GM23338 (cell line): ENCODE measurements around the gene KDM7A. TPM values are rescaled to one million over a fixed set of nuclear protein-coding genes. Genes with fewer than 3 reads are reported as not detected.
A peak's percentile ranks its signal among the peaks of the same experiment; 100 is the strongest.

Source experiments
- ATAC-seq: fragments of 200-7000 bp; cut with Tn5 transposase; 3 replicates; pipeline ENCODE4 v1.9.1; 2020
- DNase-seq: peaks from one replicate; pipeline ENCODE4 v3.0.0-alpha.2; 2015; ENCODE audit warnings: low spot score
- H2AFZ ChIP-seq: fragments of 200-600 bp; sonication (generic); 2 replicates; pipeline ENCODE4 v1.8.0; 2016; ENCODE audit warnings: antibody characterized with exemption, mild to moderate bottlenecking, moderate library complexity
- H3F3A ChIP-seq: fragments of 200-600 bp; sonication (generic); replicated peaks from 2 replicates; pipeline ENCODE4 v1.8.0; 2017; ENCODE audit warnings: antibody characterized with exemption, mixed run types, low read depth
- H3K27ac ChIP-seq: fragments of 200-600 bp; sonication (generic); 2 replicates; pipeline ENCODE4 v1.6.1; 2016; ENCODE audit warnings: low read depth
- H3K27me3 ChIP-seq: fragments of 200-600 bp; sonication (generic); 2 replicates; pipeline ENCODE4 v1.8.0; 2016; ENCODE audit warnings: mild to moderate bottlenecking, mixed run types, moderate library complexity; ENCODE audit not compliant: insufficient read depth
- H3K36me3 ChIP-seq: fragments of 200-600 bp; sonication (generic); 2 replicates; pipeline ENCODE4 v1.8.0; 2016; ENCODE audit warnings: mild to moderate bottlenecking; ENCODE audit not compliant: insufficient read depth
- H3K4me1 ChIP-seq: fragments of 200-600 bp; sonication (generic); 2 replicates; pipeline ENCODE4 v1.8.0; 2016; ENCODE audit warnings: mild to moderate bottlenecking, moderate library complexity; ENCODE audit not compliant: insufficient read depth
- H3K4me2 ChIP-seq: fragments of 200-600 bp; sonication (generic); 2 replicates; pipeline ENCODE4 v1.7.1; 2017; ENCODE audit warnings: mixed run types
- H3K4me3 ChIP-seq: fragments of 200-600 bp; sonication (generic); 2 replicates; pipeline ENCODE4 v1.6.1; 2016; ENCODE audit warnings: mixed run types
- H3K79me2 ChIP-seq: fragments of 200-600 bp; sonication (generic); replicated peaks from 2 replicates; pipeline ENCODE4 v1.8.0; 2017; ENCODE audit warnings: mild to moderate bottlenecking; ENCODE audit not compliant: insufficient read depth
- H3K9me2 ChIP-seq: fragments of 200-600 bp; sonication (generic); 2 replicates; pipeline ENCODE4 v1.8.0; 2017; ENCODE audit not compliant: insufficient read depth
- H4K20me1 ChIP-seq: fragments of 200-600 bp; sonication (generic); replicated peaks from 2 replicates; pipeline ENCODE4 v1.8.0; 2017; ENCODE audit warnings: mild to moderate bottlenecking; ENCODE audit not compliant: insufficient read depth
- H3K27ac Mint-ChIP-seq: 2 replicates; pipeline ENCODE4 v1.8.0; 2020; ENCODE audit warnings: inconsistent platforms, mild to moderate bottlenecking, moderate library complexity, mixed read lengths
- H3K27me3 Mint-ChIP-seq: 3 replicates; pipeline ENCODE4 v1.8.0; 2022; ENCODE audit warnings: low read depth, mild to moderate bottlenecking, moderate library complexity, mixed read lengths, inconsistent platforms; ENCODE audit not compliant: insufficient read depth, poor library complexity
- H3K36me3 Mint-ChIP-seq: 3 replicates; pipeline ENCODE4 v1.8.0; 2021; ENCODE audit warnings: low read depth, mild to moderate bottlenecking, inconsistent platforms, moderate library complexity, mixed read lengths
- H3K4me1 Mint-ChIP-seq: 3 replicates; pipeline ENCODE4 v1.8.0; 2020; ENCODE audit warnings: mild to moderate bottlenecking, inconsistent platforms, mixed read lengths
- H3K4me3 Mint-ChIP-seq: 3 replicates; pipeline ENCODE4 v1.8.0; 2021; ENCODE audit warnings: moderate library complexity, mild to moderate bottlenecking, inconsistent platforms, mixed read lengths
- H3K9me3 Mint-ChIP-seq: 3 replicates; pipeline ENCODE4 v1.8.0; 2020; ENCODE audit warnings: moderate library complexity, mild to moderate bottlenecking, inconsistent platforms, mixed read lengths
- EZH2 ChIP-seq: fragments of 200-600 bp; sonication (generic); IDR thresholded peaks from one replicate; pipeline ENCODE4 v1.8.0; 2017; ENCODE audit warnings: antibody characterized with exemption, mild to moderate bottlenecking, low read depth; ENCODE audit not compliant: unreplicated experiment
- EZH2phosphoT487 ChIP-seq: fragments of 200-600 bp; sonication (generic); IDR thresholded peaks from one replicate; pipeline ENCODE4 v1.8.1; 2018; ENCODE audit warnings: antibody characterized with exemption; ENCODE audit not compliant: unreplicated experiment
- NANOG ChIP-seq: IDR thresholded peaks from 2 replicates; pipeline ENCODE4 v1.6.1; 2016; ENCODE audit warnings: antibody characterized with exemption, borderline replicate concordance
- POLR2AphosphoS5 ChIP-seq: IDR thresholded peaks from 2 replicates; pipeline ENCODE4 v1.6.1; 2016; ENCODE audit warnings: antibody characterized with exemption, low read depth
- STAT1 ChIP-seq: IDR thresholded peaks from one replicate; pipeline ENCODE4 v1.6.1; 2016; ENCODE audit warnings: antibody characterized with exemption; ENCODE audit not compliant: unreplicated experiment
- ZNF114 ChIP-seq: fragments of 250-450 bp; sonication (Bioruptor Pico); IDR thresholded peaks from 2 replicates; pipeline ENCODE4 v1.5.0; 2020; ENCODE audit warnings: mild to moderate bottlenecking, moderate library complexity
- ZNF331 ChIP-seq: fragments of 250-450 bp; sonication (Bioruptor Pico); IDR thresholded peaks from 2 replicates; pipeline ENCODE4 v1.5.0; 2020; ENCODE audit warnings: low read depth, mild to moderate bottlenecking, moderate library complexity
- ZNF462 ChIP-seq: fragments of 250-450 bp; sonication (Bioruptor Pico); IDR thresholded peaks from 2 replicates; pipeline ENCODE4 v1.5.0; 2020; ENCODE audit warnings: mild to moderate bottlenecking, moderate library complexity
- polyA plus RNA-seq: library from polyadenylated mRNA; unstranded; fragments of >200 nt; fragmentation: Nextera tagmentation; extraction: Ambion mirVana; gene quantifications from 2 replicates; pipeline ENCODE4 v1.2.1, GENCODE V29; 2016
- total RNA-seq: library from RNA; depleted of rRNA; stranded (reverse); fragments of >200 nt; shearing (Covaris generic); gene quantifications from 2 replicates; pipeline ENCODE4 v1.2.3, GENCODE V29; 2014
- TF ChIP-seq, protein P1 (sequence below): IDR thresholded peaks from 2 replicates; pipeline ENCODE4 v1.6.1; 2016; ENCODE audit warnings: antibody characterized with exemption
- TF ChIP-seq, protein P2 (sequence below), 2 experiments: fragments of 200-600 bp in 1 of 2; sonication (generic) in 1 of 2; conservative IDR thresholded peaks; 2 replicates each; pipeline versions ENCODE4 v1.5.1 to v1.6.1; 2016 to 2017; ENCODE audit warnings: antibody characterized with exemption in 2 of 2, low read depth in 2 of 2, mild to moderate bottlenecking in 2 of 2, moderate library complexity in 1 of 2

KDM7A gene
- total and polyA plus RNA-seq, 2 experiments from 2014 or later, result 2.3 to 10.8 TPM

DNA sequence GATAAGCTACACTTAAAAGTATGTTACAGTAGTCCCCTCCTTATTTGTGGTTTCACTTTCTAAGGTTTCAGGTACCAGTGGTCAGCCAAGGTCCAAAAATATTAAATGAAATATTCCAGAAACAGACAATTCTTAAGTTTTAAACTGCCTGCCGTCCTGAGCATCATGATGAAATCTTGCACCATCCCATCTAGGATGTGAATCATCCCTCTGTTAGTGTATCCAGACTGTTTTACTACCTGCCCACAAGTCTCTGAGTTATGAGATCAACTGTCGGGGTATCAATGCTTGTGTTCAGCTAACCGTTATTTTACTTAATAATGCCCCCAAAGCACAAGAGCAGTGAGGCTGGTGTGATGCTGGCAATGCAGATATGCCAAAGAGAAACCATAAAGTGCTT, 11.4 kb downstream of the KDM7A start:
- H3K9me2 ChIP-seq, result no peaks in the 10 kb centered on the region
- H3K27me3 Mint-ChIP-seq, result peaks cover 5% of the 10 kb centered on the region

More for the DNA sequence above, 11.4 kb downstream of the KDM7A start:
- H3K4me3 Mint-ChIP-seq, result no peak overlapping the region
- H3K27me3 ChIP-seq, result no peaks in the 10 kb centered on the region
- H3K9me3 Mint-ChIP-seq, result no peaks in the 10 kb centered on the region
- H3K4me2 ChIP-seq, result no peak overlapping the region
- no peaks in the 10 kb centered on the region for H3K36me3 Mint-ChIP-seq
- H4K20me1 ChIP-seq, result peaks cover 12% of the 10 kb centered on the region; the same call in 1 of the 2 replicates
- no peak overlapping the region for H2AFZ ChIP-seq
- TF ChIP-seq EZH2 (no peak), POLR2AphosphoS5 (no peak), EZH2phosphoT487 (no peak), ZNF462 (CRISPR knock-in tag) (no peak), STAT1 (no peak), ZNF331 (no peak), NANOG (no peak), ZNF114 (CRISPR knock-in tag) (no peak)
- TF ChIP-seq, protein P1, sequence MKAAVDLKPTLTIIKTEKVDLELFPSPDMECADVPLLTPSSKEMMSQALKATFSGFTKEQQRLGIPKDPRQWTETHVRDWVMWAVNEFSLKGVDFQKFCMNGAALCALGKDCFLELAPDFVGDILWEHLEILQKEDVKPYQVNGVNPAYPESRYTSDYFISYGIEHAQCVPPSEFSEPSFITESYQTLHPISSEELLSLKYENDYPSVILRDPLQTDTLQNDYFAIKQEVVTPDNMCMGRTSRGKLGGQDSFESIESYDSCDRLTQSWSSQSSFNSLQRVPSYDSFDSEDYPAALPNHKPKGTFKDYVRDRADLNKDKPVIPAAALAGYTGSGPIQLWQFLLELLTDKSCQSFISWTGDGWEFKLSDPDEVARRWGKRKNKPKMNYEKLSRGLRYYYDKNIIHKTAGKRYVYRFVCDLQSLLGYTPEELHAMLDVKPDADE, result no peak
- TF ChIP-seq, protein P2, sequence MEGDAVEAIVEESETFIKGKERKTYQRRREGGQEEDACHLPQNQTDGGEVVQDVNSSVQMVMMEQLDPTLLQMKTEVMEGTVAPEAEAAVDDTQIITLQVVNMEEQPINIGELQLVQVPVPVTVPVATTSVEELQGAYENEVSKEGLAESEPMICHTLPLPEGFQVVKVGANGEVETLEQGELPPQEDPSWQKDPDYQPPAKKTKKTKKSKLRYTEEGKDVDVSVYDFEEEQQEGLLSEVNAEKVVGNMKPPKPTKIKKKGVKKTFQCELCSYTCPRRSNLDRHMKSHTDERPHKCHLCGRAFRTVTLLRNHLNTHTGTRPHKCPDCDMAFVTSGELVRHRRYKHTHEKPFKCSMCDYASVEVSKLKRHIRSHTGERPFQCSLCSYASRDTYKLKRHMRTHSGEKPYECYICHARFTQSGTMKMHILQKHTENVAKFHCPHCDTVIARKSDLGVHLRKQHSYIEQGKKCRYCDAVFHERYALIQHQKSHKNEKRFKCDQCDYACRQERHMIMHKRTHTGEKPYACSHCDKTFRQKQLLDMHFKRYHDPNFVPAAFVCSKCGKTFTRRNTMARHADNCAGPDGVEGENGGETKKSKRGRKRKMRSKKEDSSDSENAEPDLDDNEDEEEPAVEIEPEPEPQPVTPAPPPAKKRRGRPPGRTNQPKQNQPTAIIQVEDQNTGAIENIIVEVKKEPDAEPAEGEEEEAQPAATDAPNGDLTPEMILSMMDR (conservative IDR thresholded peaks at IDR 0.05; ENCODE audit: low read depth in 2 of 2), result no peak
- peaks cover 15% of the 10 kb centered on the region for H3K4me1 ChIP-seq
- no peaks in the 10 kb centered on the region for H3F3A ChIP-seq
- H3K4me1 Mint-ChIP-seq, result peaks cover 28% of the 10 kb centered on the region
- H3K79me2 ChIP-seq, result peaks cover 78% of the 10 kb centered on the region
- no peak for ATAC-seq
- H3K27ac ChIP-seq, result no peak overlapping the region
- no peak overlapping the region for H3K4me3 ChIP-seq
- H3K27ac Mint-ChIP-seq, result peak overlapping the region; percentile 28; the same call in 1 of the 2 replicates
- no peaks in the 10 kb centered on the region for H3K36me3 ChIP-seq
- DNase-seq, result no peak
